ENCODE measurements around the gene DMD. TPM values are rescaled to one million over a fixed set of nuclear protein-coding genes. Genes with fewer than 3 reads are reported as not detected.

DMD gene
- total RNA-seq, 2 donors from 2014 or later: 10.0 to 28.8 TPM

GRCh38 chrX:31340587-31340986 is 1870.8 kb downstream of the DMD start:
- ATAC-seq (no peak), DNase-seq (no peak)
- intact Hi-C loops (cut with DNase I, micrococcal nuclease): no loop called here

GRCh38 chrX:31338991-31339350 is 1872.4 kb downstream of the DMD start:
- no peak for ATAC-seq
- intact Hi-C loops (cut with DNase I, micrococcal nuclease): no loop called here

GRCh38 chrX:31337332-31337731 is 1874.0 kb downstream of the DMD start:
- intact Hi-C loops (cut with DNase I, micrococcal nuclease): no loop called here
- DNase-seq (no peak), ATAC-seq (no peak)

More at GRCh38 chrX:31338991-31339350, 1872.4 kb downstream of the DMD start:
- no peak for DNase-seq

GRCh38 chrX:31336419-31336818 is 1874.9 kb downstream of the DMD start:
- intact Hi-C loops (cut with DNase I, micrococcal nuclease): no loop called here
- DNase-seq (no peak), ATAC-seq (no peak)

GRCh38 chrX:31334997-31335396 is 1876.4 kb downstream of the DMD start:
- DNase-seq: no peak
- no peak for ATAC-seq
- intact Hi-C loops (cut with DNase I, micrococcal nuclease): no loop called here

- DNase-seq (no peak), ATAC-seq (no peak)
- intact Hi-C loops (cut with DNase I, micrococcal nuclease): no loop called here
Observed at GRCh38 chrX:31333165-31333831, 1878.1 kb downstream of the DMD start.

GRCh38 chrX:31331928-31332327 is 1879.4 kb downstream of the DMD start:
- DNase-seq: no peak
- ATAC-seq: no peak
- intact Hi-C loops (cut with DNase I, micrococcal nuclease): no loop called here

GRCh38 chrX:31331015-31331414 is 1880.3 kb downstream of the DMD start:
- no peak for ATAC-seq
- intact Hi-C loops (cut with DNase I, micrococcal nuclease): no loop called here
- DNase-seq: no peak

GRCh38 chrX:31329298-31329697 is 1882.1 kb downstream of the DMD start:
- DNase-seq (no peak), ATAC-seq (no peak)
- intact Hi-C loops (cut with DNase I, micrococcal nuclease): no loop called here

- no peak for ATAC-seq
- DNase-seq: no peak
- intact Hi-C loops (cut with DNase I, micrococcal nuclease): no loop called here
Observed at GRCh38 chrX:31323658-31324057, 1887.7 kb downstream of the DMD start.

GRCh38 chrX:31320740-31321139 is 1890.6 kb downstream of the DMD start:
- DNase-seq (no peak), ATAC-seq (no peak)
- intact Hi-C loops (cut with DNase I, micrococcal nuclease): no loop called here

GRCh38 chrX:31319586-31319985 is 1891.8 kb downstream of the DMD start:
- ATAC-seq (no peak), DNase-seq (no peak)
- intact Hi-C loops (cut with DNase I, micrococcal nuclease): no loop called here

GRCh38 chrX:31318866-31319265 is 1892.5 kb downstream of the DMD start:
- no peak for ATAC-seq
- no peak for DNase-seq
- intact Hi-C loops (cut with DNase I, micrococcal nuclease): no loop called here

GRCh38 chrX:31316340-31316991 is 1894.9 kb downstream of the DMD start:
- ATAC-seq (no peak), DNase-seq (no peak)
- intact Hi-C loops (cut with DNase I, micrococcal nuclease): no loop called here

- no peak for DNase-seq
- no peak for ATAC-seq
- intact Hi-C loops (cut with DNase I, micrococcal nuclease): no loop called here
Observed at GRCh38 chrX:31314921-31315320, 1896.4 kb downstream of the DMD start.

- DNase-seq (no peak), ATAC-seq (no peak)
- intact Hi-C loops (cut with DNase I, micrococcal nuclease): no loop called here
Observed at GRCh38 chrX:31307952-31308351, 1903.4 kb downstream of the DMD start.

GRCh38 chrX:31302573-31303075 is 1908.7 kb downstream of the DMD start:
- intact Hi-C loops (cut with DNase I, micrococcal nuclease): no loop called here
- no peak for ATAC-seq

GRCh38 chrX:31301941-31302340 is 1909.4 kb downstream of the DMD start:
- ATAC-seq: no peak
- DNase-seq: no peak
- intact Hi-C loops (cut with DNase I, micrococcal nuclease): no loop called here

More at GRCh38 chrX:31302573-31303075, 1908.7 kb downstream of the DMD start:
- DNase-seq: no peak

GRCh38 chrX:31301203-31301602 is 1910.1 kb downstream of the DMD start:
- intact Hi-C loops (cut with DNase I, micrococcal nuclease): no loop called here
- no peak for ATAC-seq
- DNase-seq: no peak

- intact Hi-C loops (cut with DNase I, micrococcal nuclease): no loop called here
- DNase-seq (no peak), ATAC-seq (no peak)
Observed at GRCh38 chrX:31298916-31299315, 1912.4 kb downstream of the DMD start.

- DNase-seq (no peak), ATAC-seq (no peak)
- intact Hi-C loops (cut with DNase I, micrococcal nuclease): no loop called here
Observed at GRCh38 chrX:31297881-31298280, 1913.5 kb downstream of the DMD start.
